GM13976 (cell line): ENCODE measurements around the gene HS3ST2.

Experiments
- DNase-seq: peaks from one replicate; pipeline ENCODE4 v3.0.0; 2012; ENCODE audit warnings: low spot score
- in situ Hi-C: fragments of 300-500 bp; cut with MboI; formaldehyde crosslinking; loops from one replicate; pipeline ENCODE4 v1.12.0; 2022; ENCODE audit warnings: low sequenced_read_pairs, mixed read lengths, inconsistent platforms; ENCODE audit not compliant: unreplicated experiment
- TF ChIP-seq, protein P1 (sequence below): IDR thresholded peaks from 2 replicates; pipeline ENCODE4 v1.5.1; 2012; ENCODE audit warnings: borderline replicate concordance, mild to moderate bottlenecking; ENCODE audit not compliant: insufficient read depth; ENCODE audit errors: extremely low read depth, missing control alignments, control extremely low read depth

The HS3ST2 gene

DNA sequence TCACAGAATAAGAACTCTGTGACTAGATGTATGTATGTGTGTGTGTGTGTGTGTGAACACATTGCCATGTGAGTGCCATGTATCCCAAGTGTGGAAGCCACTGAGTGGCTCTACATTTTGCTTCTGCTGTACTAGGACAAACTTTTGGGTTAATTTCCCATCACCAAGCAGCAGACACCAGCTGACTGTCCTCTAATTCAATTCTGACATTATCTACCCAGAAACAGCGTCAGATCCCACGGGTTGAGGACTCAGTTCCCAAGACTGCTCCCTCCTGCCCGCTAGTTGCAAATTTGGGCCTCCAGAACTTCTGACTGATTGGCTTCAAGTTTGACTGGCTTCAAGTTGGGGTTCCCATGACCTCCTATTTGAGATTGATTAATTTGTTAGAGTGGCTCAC is 29.2 kb downstream of the HS3ST2 start:
- TF ChIP-seq, protein P1, sequence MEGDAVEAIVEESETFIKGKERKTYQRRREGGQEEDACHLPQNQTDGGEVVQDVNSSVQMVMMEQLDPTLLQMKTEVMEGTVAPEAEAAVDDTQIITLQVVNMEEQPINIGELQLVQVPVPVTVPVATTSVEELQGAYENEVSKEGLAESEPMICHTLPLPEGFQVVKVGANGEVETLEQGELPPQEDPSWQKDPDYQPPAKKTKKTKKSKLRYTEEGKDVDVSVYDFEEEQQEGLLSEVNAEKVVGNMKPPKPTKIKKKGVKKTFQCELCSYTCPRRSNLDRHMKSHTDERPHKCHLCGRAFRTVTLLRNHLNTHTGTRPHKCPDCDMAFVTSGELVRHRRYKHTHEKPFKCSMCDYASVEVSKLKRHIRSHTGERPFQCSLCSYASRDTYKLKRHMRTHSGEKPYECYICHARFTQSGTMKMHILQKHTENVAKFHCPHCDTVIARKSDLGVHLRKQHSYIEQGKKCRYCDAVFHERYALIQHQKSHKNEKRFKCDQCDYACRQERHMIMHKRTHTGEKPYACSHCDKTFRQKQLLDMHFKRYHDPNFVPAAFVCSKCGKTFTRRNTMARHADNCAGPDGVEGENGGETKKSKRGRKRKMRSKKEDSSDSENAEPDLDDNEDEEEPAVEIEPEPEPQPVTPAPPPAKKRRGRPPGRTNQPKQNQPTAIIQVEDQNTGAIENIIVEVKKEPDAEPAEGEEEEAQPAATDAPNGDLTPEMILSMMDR: no peak
- no peak for DNase-seq
- in situ Hi-C loops: no loop called here

DNA sequence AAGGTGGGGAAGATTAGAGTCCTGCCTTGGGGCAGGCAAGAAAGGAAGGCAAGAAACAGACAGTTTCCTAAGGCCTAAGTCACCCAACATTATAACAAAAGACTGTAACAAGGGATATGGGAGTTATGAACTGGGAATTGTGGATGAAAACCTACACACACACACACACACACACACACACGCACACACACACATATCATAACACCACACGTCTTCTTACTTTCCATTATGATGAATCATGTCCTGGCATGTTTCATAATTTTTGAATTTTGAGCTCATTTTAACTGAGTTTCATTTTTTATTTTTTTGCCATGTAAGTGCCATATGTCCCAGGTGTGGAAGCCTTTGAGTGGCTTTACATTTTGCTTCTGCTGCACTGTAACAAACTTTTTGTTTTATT is 29.9 kb downstream of the HS3ST2 start:
- TF ChIP-seq, protein P1: no peak
- in situ Hi-C loops: no loop called here

DNA sequence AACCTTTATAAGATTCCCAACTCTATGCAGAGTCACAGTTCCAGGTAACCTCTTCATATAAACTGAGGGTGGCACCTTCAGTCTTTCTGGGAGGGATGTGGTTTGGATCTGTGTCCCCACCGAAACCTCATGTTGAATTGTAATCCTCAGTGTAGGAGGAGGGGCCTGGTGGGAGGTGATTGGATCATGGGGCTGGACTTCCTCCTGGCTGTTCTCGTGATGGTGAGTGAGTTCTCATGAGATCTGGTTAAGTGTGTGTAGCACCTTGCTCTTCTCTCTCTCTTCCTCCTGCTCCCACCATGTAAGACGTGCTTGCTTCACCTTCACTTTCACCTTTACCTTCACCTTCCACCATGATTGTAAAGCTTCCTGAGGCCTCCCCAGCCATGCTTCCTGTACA is 30.5 kb downstream of the HS3ST2 start:
- in situ Hi-C loops: no loop called here
- DNase-seq: no peak
- TF ChIP-seq, protein P1: no peak

More for the DNA sequence above, 29.9 kb downstream of the HS3ST2 start:
- no peak for DNase-seq

DNA sequence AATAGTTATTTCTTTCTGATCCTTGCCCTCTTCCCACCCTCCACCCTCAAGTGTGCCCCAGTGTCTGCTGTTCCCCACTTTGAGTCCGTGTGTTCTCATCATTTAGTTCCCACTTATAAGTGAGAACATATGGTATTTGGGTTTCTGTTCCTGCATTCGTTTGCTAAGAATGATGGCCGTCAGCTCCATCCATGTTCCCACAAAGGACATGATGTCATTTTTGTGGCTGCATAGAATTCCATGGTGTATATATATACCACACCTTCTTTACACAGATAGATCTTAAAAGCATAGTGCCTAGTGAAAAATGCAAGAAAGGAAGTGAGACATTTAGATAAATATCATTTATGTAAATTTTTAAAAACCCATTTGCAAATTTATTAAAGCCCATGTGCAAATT is 33.1 kb downstream of the HS3ST2 start:
- no peak for DNase-seq
- TF ChIP-seq, protein P1: no peak
- in situ Hi-C loops: no loop called here

DNA sequence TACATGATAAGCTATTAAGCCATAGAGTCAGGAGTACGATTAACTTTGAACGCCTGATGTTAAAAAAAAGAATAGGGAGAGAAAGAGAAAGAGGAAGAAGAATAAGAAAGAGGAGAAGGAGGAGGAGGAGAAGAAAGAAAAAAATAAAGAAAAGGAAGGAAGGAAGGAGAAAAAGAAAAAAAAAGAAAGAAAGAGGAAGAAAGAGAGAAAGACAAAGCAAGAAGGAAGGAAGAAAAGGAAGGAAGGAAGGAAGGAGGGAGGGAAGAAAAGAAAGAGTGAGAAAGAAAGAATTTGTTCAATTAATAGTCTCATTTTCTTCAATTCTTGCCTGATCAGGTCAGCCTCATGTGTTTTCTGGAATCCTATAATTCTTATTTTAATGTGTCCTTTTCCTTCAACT is 33.7 kb downstream of the HS3ST2 start:
- no peak for DNase-seq
- in situ Hi-C loops: no loop called here
- TF ChIP-seq, protein P1: no peak

DNA sequence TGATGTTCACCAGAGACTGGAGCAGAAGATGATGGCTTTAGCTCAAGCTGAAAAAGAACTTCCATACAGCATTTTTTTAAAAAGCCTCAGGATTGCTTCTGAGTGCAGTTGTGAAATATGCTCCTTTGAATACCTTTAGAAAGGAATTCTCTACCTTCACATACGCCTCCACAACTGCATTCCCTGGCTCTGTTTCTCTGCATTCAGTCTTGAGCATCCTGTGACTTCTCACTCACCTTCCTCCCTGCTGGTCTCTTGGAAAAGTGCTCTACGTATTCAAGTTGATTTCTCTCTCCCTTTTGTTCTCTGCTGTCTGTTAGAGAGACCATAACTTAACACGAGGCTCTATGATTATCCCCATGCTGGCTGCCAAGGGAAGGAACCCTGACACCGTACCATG is 34.5 kb downstream of the HS3ST2 start:
- TF ChIP-seq, protein P1: no peak
- DNase-seq: no peak
- in situ Hi-C loops: no loop called here

DNA sequence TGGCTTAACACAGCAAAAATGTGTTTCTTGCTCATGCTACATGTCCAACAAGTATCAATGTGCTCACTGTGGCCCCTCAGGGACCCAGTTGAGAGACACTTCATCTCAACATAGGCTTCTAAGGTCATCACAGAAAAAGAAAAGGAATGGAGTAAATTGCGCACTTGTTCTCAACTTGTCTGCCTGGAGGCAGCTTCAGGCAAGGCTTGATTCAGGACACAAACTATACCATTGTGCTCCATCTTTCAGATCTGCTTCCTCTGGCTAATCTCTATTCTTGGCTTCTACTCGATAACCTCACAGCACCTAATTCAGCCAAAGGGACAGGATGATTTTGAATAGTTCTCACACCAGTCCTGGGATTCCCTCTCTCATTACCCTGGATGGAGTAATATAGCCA is 35.6 kb downstream of the HS3ST2 start:
- TF ChIP-seq, protein P1: no peak
- no peak for DNase-seq
- in situ Hi-C loops: no loop called here
